ENCODE data around the gene ARFIP2.

Gene ARFIP2

DNA sequence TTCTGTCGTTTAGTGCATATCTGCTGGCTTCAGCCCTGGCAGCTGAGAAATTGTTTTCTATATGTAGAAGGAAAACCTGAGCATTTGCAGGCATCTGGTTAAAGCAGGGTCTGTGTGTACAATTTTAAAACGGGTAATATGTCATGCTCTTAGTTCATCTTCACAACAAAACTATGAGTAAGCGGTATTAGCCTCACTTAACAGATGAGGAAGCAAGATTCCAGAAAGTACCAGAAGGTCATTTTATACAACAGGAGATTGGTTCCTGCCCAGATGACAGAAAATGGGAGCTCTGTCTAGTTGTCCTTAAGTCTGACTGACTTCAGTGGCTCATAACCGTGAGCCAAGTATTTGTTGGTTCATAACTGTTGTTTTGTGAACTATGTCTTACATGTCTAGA, 1.3 kb upstream of the ARFIP2 start:
- DNase-seq (ENCODE audit: low read depth in 3 of 3): no peak

DNA sequence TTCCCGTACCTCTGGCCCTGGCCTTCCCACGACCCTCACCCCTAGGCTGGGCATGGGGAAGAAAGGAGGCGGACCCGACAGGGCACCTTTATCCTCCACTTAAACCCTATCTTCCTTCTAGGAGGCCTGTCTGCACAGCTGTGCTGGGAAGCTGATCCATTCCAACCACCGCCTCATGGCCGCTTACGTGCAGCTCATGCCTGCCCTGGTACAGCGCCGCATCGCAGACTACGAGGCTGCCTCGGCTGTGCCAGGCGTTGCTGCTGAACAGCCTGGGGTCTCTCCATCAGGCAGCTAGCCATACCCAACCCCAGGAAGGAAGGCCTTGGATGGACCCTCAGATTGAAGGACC, 769 bp upstream of the ARFIP2 start:
- no peak for DNase-seq (ENCODE audit: low read depth in 3 of 3)

DNA sequence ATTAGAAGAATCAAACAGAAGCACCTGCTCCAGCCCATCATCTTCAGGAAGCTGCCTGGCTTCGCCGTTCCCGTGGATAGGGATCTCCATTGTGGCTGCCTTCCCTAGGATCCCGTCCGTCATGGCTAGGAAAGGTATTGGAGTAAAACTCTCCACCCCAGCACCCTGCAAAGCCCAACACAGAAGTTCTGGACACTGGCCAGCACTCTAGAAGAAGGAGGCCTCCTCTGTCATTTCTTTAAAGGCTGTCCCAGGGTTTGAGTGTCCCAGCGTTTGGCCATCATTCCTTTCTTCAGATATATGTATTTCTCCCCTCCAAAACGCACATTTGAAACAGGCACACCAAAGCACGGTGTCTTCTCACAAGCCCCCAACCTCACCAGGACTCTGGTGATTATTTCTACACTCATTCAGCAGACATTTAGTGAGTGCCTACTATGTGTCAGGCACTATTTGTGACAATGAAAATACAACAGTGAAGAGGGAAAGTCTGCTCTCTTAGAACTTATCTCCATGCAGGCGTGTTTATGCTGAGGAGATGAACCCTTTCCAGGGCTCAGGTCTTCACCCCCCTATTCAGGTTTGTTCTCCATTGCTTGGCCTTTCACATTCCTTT, 724 bp downstream of the ARFIP2 start:
- DNase-seq (ENCODE audit: low read depth in 3 of 3): no peak

DNA sequence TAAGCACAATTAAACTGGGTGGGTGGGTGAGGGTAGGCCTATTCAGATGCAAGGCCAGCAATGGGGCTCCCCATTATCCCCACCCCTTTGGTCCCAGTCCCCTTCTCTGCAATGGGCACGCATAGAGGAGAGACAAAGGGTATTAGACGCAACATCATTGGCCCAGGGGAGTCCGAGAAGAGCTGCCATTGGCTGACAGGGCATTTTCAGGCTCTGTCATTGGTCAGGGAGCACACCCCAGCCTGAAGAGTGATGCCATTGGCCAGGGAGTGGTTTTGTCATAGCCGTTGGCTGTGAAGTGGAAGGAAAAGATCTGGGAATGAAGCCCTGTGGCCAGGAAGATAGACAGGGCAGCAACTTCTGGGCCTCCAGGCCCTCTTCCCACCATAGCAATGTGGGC, 4.6 kb downstream of the ARFIP2 start:
- DNase-seq (ENCODE audit: low read depth in 3 of 3): no peak

DNA sequence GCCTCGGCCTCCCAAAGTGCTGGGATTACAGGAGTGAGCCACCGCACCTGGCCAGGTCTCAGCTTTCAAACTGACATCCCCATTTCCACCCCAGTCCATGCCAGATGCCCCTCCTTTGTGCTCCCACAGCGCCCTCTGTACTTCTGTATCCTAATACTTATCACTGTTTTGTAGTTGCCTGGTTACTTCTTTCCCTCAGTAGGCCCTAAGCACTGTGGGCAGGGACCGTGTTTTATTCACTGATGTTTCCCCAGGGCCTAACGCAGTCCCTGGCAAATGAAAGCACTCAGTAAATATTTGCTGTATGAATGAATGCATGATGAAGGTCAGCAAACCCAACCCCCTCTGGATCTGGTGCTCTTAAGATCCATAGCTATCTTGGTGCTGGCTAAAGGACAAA, 5.2 kb downstream of the ARFIP2 start:
- no peak for DNase-seq (ENCODE audit: low read depth in 3 of 3)

DNA sequence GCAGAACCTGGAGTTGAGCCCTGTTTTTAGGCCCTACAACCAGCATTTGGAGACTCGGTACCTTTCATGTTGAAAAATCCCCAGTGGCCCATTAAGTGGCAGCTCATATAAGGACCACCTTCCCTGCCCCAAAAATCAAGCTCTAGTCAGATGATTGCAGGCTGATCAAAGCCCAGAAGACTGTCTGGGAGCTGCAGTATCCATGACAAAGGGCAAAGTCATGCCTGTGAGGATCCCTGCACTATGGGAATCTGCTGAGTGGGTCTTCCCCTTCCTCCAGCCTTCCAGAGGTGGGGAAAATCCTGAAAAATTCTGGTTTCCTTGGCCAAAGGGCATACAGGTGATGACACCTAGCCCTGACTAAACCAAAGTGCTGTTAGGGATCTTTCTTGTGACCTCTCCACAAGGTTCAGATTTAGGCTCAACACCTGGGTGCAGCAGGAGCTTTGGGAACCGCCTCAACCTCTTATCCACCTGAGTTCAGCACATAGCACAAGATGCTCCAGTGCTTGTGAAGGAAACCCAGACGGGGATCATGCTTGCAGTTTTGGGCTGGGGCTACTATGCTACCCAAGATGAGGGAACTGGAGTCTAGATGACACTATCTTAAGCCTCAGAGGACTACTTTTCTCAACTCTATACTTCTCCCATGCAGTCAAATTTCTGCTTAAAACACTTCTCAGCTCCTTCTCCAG, 6.2 kb downstream of the ARFIP2 start:
- no peak for DNase-seq (ENCODE audit: low read depth in 3 of 3)

DNA sequence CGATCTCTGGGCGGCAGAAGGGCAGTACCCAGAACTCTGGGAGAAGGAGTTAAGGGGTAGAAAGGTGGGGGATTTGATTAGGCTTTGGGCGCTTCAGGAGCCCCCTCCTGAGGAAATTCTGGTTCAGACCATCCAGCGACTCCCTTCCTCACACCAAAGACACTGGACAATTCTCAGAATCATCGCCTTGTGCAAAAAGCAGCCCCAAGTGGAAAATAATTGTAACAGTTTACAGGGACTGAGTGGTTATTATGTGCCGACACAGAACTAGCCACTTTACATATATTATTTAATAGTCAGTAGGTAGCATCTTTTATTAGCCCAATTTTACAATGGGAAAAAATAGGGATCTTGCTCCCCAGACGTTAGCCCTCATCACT, 6.7 kb downstream of the ARFIP2 start:
- no peak for DNase-seq (ENCODE audit: low read depth in 3 of 3)

DNA sequence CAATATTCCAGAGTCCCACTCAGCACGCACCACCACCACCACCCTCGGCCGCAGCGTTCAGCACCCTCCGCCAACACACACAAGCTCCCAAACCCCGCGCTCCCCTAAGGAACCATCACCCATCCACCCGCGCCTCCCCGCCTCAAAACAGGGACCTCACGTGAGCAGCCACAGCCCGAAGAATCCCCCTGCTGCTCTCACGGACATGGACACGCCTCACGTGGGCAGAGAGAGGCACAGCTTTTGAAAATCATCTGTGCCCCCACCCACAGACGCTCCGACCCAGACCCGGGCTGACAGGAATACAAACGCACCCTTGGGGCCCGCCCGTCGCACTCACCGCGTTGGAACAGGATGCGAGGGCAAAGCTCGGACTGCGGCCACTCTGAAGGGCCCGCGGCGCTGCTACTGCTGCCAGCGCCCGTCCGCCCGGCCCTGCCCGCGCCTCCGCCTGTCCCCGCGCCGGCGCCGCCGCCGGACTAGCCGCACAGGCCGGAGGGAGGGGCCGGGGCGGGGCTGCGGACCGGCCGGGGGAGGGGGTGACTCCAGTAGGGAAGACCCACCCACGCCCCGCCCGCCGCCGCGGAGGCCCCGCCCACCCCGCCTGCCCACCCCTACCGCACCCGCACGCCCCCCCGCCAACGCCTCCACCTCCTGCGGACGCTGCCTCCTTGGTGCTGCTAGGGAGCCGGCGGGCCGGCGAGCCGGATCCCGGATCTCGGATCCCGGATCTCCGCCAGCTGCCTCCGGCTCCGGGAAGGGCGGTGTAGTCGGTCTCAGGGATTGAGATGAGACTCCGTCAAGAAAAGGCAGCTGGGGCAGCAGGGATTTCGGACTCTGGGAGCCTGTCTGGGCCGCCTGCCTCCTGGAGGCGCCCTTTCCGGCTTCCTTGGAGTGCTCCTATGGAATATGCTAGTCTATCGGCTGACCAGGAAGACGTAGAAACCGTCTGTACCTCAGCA, 7.4 kb downstream of the ARFIP2 start, which contains the start of gene TRIM3:
TRIM3 (minus strand) TSS at position 491 of the 962 bp plus-strand sequence. CDS start 8,246 bp downstream, outside the sequence.
- DNase-seq (ENCODE audit: low read depth in 3 of 3): peak; percentile 59 to 66 (median 62)

DNA sequence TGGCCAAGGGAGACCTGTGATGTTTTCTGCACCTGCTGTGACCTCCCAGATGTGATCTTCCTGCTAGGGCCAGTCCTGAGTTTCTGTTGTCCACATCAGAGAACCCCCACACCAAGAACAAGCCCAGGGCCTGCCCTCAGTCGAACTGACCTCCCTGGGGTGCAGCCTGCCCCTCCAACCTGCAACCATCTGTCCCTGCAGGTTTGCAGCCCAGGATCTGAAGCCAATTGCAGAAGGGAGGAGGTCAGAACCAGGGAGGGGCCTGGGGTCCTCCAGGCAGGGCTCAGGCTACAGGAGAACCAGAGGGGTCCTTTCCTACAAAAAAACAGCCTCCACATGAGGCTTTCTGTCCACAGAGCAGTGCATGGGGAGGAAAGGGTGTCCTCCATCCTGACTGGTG, 8.2 kb downstream of the ARFIP2 start:
- DNase-seq (ENCODE audit: low read depth in 3 of 3): no peak

DNA sequence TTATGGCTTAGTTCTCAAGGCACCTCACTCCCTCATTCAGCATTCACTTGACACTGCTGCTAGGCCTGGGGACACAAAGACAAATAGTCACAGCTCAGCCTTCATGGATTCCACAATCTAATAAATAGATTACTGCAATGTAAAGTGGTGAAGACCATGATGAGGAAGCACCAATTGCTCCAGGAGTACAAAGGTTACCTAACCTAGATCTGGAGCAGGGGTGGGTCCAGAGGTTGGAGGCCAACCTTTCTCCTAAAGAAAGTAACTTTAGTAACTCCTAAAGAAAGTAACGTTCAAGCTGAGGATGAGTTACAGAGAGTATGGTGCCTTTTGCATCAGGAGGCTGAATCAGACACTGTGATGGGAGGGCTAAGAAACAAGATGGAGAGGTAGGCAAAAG, 11.5 kb downstream of the ARFIP2 start:
- no peak for DNase-seq (ENCODE audit: low read depth in 3 of 3)

DNA sequence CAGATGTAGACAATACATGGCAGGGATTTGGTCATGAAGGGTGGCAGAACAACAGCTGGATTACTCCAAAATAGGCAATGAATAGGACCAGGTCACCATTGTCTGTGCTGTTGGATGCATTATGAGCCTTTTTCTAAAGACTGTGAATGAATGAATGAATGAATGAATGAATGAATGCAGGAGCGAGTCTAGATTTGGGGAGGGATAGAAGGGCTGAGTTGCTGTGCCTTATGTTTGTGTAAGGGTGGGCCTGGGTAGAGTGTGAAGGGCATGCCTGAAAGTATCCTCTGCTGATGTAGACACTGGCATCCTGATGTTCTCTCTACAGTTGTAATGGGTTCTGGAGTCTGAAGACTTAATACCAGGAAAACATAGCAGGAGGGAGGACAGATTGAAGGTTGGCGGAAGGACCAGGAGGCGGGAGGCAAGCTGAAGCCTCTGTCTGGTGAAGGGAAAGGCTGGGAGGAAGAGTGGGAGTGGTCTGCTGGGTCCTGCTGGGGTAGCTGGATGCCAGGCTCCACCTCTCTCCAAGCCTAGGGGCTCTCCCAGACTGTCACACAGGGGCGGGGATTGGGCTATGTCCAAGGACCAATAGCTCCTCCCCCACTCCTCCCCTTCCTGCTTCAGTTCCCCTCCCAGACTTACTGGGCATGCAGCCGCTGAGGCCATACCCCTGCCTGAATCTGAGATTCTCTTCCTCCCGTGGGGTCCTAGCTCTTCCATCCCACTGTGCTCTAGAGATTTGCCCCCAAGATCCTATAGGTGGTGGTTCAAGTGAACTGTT, 12.2 kb downstream of the ARFIP2 start:
- no peak for DNase-seq (ENCODE audit: low read depth in 3 of 3)

DNA sequence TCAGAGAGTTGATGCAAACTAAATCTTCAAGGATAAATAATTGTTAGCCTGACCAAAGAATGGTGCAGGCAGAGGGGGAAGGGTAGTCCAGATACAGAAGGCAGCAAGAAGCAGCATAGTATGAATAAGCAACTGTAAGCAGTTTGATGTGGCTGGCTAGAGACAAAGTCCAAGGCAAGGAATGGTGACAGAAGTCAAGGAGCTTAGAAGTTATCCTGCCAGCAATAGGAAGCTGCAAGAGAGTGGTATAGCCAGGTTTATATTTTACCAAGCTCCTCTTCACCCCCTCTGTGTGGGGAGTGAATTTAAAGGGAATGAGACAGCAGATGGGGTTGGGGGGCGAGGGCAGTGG, 22.1 kb downstream of the ARFIP2 start:
- no peak for DNase-seq (ENCODE audit: low read depth in 3 of 3)

DNA sequence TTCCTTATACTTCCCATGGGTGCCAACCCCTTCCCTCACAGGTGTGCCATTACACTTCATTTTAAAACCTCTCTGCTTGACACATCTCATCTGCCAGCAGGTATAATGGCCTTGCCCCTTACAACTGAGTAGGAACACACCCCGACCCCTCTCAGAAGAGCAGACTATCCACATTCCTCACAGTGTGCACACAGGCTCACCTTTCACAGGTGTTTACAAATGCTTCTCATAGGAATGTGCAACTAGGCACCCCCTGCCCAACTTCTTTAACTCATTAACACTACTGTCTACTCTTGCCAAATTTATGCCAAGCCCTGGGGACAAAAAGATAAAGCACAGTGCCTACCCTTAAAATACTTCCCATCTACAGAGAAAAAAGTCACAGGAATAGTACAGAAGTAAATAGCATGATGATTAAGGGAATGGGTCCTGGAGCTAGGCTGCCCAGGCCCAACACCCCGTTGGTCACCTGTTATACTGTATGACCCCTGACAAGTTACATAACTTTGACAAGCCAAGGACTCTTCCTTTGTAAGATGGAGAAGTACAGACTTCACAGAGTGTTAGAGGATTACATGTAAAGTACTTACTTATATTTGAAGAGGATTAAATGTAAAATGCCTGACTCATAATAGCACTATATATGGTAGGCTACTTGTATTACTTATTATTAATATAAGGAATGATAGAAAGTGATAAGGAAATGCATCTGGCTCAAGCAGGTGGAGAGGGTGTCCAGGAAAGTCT, 22.6 kb downstream of the ARFIP2 start:
- DNase-seq (ENCODE audit: low read depth in 3 of 3): no peak

DNA sequence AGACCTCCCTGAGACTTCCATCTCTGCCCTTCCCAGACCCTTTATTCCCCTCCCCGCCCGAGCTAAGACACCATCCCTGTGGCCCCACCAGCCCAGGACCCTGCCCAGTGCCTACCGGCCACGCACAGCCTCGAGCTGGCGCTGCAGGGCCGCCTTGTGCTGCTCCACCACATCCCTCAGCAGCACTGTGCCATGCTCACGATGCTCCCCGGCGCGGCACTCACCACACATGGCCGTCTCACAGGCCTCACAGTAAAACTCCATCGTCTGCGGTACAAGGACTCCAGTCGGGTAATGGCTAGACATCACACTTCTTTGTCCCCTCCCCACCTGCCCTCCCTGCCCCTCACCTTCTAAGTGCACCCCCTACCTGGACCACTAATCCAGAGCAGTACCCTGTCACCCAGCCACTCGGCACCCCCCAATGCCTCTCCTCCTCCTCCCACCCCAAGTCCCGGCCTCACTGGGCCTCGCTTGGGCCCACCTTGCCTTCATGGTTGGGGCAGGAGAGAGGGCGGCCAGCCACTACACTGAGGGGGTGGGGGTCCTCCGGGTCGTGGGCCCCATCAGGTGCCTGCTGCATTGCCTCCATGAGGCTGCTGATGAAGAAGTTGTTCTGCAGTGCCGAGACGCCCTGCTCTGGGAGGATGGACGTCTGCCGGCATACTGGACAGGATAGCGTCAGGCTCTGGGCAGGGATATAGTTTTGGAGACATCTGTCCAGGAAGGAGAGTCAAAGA, 23.4 kb downstream of the ARFIP2 start:
- no peak for DNase-seq (ENCODE audit: low read depth in 3 of 3)

DNA sequence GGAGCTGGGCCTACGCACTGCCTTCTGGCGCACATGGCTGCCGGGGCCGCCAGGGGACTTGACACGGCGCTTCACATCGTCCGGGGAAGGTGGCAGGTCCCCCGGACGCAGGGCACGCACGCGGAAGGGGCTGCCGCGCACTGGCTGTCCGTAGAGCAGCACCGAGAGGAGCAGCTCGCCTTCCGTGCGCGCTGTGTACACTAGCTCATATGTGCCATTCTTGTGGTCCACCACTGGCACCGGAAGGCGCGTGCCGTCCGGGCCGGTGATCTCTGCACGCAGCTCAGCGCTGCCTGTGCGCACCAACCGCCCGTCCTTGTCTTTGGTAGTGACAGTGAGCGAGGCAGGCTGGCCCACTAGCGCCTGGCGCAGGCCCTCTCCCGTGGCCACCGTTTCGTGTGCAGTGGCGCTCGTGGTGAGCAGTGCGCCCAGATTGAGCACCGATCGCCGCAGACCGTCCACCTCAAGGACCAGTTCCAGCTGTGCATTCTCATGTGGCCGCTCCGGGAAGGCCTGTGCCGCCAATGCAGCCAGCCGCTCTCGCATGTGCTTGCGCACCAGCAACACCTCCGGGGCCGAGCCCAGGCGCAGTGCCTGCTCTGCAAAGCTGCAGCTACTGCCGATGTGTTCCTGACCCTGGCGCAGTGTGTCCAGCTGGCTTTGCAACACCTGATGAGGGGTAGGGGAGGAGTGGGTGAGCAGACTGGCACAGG, 24.6 kb downstream of the ARFIP2 start:
- DNase-seq (ENCODE audit: low read depth in 3 of 3): no peak

DNA sequence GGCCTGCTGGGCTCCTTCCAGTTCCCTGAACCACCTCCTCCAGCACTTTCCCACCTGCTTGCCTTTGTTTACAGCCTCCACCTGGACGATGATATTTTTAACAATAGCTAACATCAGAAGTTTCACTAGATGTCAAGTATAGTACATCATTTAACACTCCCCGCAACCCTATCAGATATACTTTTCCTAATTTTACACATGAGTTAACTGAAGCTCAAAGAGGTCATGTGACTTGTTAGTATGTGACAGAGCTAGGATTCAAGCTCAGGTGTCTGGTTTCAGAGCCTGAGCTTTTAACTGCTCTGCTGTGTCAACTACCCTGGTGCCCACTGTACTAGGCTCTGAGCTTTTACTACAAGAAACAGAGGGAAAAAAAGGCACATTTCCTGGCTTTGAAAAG, 26.1 kb downstream of the ARFIP2 start:
- DNase-seq (ENCODE audit: low read depth in 3 of 3): no peak

DNA sequence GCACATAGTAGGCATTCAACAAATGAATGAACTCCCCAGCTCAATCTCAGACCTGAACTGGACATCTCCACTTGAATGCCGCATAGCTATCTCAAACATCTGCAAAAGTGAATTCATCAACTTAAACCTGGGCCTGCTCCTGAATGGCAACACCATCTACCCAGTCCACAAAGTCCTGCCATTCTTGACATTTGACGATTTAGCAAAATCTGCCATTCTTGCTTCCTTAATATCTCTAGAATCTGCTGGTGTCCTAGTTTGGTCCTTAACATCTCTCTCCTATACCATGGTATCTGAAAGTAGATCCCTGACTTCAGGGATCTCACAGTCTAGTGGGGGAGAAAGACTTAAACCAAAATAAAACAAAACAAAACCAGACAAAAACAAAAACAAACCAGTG, 28.0 kb downstream of the ARFIP2 start:
- no peak for DNase-seq (ENCODE audit: low read depth in 3 of 3)

DNA sequence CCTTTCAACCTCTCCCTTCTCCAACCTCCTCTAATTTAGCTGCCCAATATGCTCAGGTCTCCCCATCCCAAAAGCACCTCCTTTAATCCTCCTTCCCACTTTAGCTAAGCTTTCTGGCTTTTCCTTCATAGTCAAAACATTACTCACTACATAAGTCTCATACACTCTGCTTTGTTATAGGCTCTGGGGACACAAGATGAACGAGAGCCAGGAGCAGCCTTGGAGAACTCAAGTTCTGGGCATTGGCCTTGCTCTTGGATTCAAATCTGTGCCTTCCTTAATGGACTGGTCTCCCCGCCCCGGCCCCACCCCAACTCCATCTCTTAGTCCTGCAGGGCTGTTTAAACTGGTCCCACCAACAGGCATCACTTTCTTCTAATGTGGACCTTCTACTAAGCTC, 28.9 kb downstream of the ARFIP2 start:
- no peak for DNase-seq (ENCODE audit: low read depth in 3 of 3)

DNA sequence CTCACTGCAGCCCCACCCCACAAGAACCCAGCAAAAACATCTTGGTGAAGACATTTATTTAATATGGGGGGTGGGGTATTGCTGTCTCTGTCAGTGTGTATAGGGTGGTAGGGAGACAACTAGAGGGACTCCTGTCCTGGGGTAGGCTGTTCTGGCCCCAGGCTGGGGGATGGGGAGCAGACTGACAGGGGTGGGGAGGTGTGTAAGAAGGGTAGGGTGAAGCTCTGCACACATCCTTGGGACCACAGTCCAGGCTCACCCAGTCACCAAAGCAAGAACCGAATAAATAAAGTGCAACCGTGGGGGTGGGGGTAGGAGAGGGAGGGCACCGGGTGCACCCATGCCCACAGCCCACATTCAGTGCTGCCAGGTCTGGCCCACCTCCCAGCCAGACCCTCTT, 32.6 kb downstream of the ARFIP2 start:
- DNase-seq (ENCODE audit: low read depth in 3 of 3): no peak
